Neural cell (in vitro differentiated cells): Measurements from ENCODE around the gene TAOK2. TPM values are rescaled to one million over a fixed set of nuclear protein-coding genes. Genes with fewer than 3 reads are reported as not detected.

ENCODE experiments used
- H2AFZ ChIP-seq: fragments of 200-600, 300-800 bp; sonication (generic), shearing (Covaris generic); 2 replicates; pipeline ENCODE4 v1.6.0; 2014; ENCODE audit warnings: low read depth, mild to moderate bottlenecking, antibody characterized with exemption, low read length, moderate library complexity
- H3F3A ChIP-seq: fragments of 200-600 bp; shearing (Covaris generic); 2 replicates; pipeline ENCODE4 v1.6.1; 2016; ENCODE audit warnings: mild to moderate bottlenecking, moderate library complexity, mixed read lengths, antibody characterized with exemption, low read length; ENCODE audit not compliant: insufficient read depth, poor library complexity, severe bottlenecking
- H3K27ac ChIP-seq: fragments of 200-600, 300-800 bp; sonication (generic), shearing (Covaris generic); 2 replicates; pipeline ENCODE4 v1.5.1; 2014; ENCODE audit warnings: mild to moderate bottlenecking, low read length, moderate library complexity
- H3K27me3 ChIP-seq: fragments of 300-800, 200-600 bp; sonication (generic), shearing (Covaris generic); 2 replicates; pipeline ENCODE4 v1.6.0; 2014; ENCODE audit warnings: mild to moderate bottlenecking, low read depth, low read length, moderate library complexity; ENCODE audit not compliant: insufficient read depth
- H3K36me3 ChIP-seq: fragments of 300-800, 200-600 bp; sonication (generic), shearing (Covaris generic); 2 replicates; pipeline ENCODE4 v1.5.1; 2014; ENCODE audit warnings: mild to moderate bottlenecking, antibody characterized with exemption, low read length, moderate library complexity; ENCODE audit not compliant: insufficient read depth
- H3K4me2 ChIP-seq: fragments of 300-800, 200-600 bp; sonication (generic), shearing (Covaris generic); 2 replicates; pipeline ENCODE4 v1.6.0; 2014; ENCODE audit warnings: mild to moderate bottlenecking, low read length
- H3K4me3 ChIP-seq: fragments of 300-800, 200-600 bp; sonication (generic), shearing (Covaris generic); 2 replicates; pipeline ENCODE4 v1.5.1; 2014; ENCODE audit warnings: mild to moderate bottlenecking, low read length, moderate library complexity
- H3K79me2 ChIP-seq: fragments of 200-600 bp; shearing (Covaris generic); replicated peaks from 2 replicates; pipeline ENCODE4 v1.6.0; 2014; ENCODE audit warnings: mild to moderate bottlenecking, low read length, moderate library complexity; ENCODE audit not compliant: insufficient read depth
- H3K9ac ChIP-seq: fragments of 300-800, 200-600 bp; sonication (generic), shearing (Covaris generic); 2 replicates; pipeline ENCODE4 v1.6.1; 2016; ENCODE audit warnings: mild to moderate bottlenecking, low read length, mixed read lengths
- H3K9me2 ChIP-seq: fragments of 200-600 bp; shearing (Covaris generic); 2 replicates; pipeline ENCODE4 v1.6.1; 2016; ENCODE audit warnings: mild to moderate bottlenecking, low read length, mixed read lengths; ENCODE audit not compliant: insufficient read depth
- H3K9me3 ChIP-seq: fragments of 200-600, 300-800 bp; sonication (generic), shearing (Covaris generic); 2 replicates; pipeline ENCODE4 v1.6.1; 2016; ENCODE audit warnings: mild to moderate bottlenecking, mixed run types, low read length, moderate library complexity, mixed read lengths
- H4K20me1 ChIP-seq: fragments of 200-600 bp; shearing (Covaris generic); 2 replicates; pipeline ENCODE4 v1.6.1; 2016; ENCODE audit warnings: mild to moderate bottlenecking, mixed run types; ENCODE audit not compliant: insufficient read depth
- EP300 ChIP-seq: fragments of 450-650 bp; conservative IDR thresholded peaks from 2 replicates; pipeline ENCODE4 v1.6.1; 2014; ENCODE audit warnings: antibody characterized with exemption, mild to moderate bottlenecking, moderate library complexity; ENCODE audit not compliant: poor library complexity, severe bottlenecking
- EZH2 ChIP-seq: fragments of 200-600, 300-800 bp; shearing (Covaris generic), sonication (generic); IDR thresholded peaks from 2 replicates; pipeline ENCODE4 v1.6.1; 2014; ENCODE audit warnings: antibody characterized with exemption, low read length, borderline replicate concordance, mild to moderate bottlenecking; ENCODE audit not compliant: insufficient read depth, poor library complexity, severe bottlenecking
- MXI1 ChIP-seq: fragments of 450-650 bp; conservative IDR thresholded peaks from 2 replicates; pipeline ENCODE4 v1.6.1; 2014; ENCODE audit warnings: antibody characterized with exemption, mild to moderate bottlenecking; ENCODE audit not compliant: poor library complexity, severe bottlenecking
- POLR2AphosphoS5 ChIP-seq: IDR thresholded peaks from 2 replicates; pipeline ENCODE4 v1.6.1; 2012
- RAD21 ChIP-seq: fragments of 450-650 bp; conservative IDR thresholded peaks from 2 replicates; pipeline ENCODE4 v1.6.1; 2014; ENCODE audit warnings: antibody characterized with exemption, mild to moderate bottlenecking, moderate library complexity
- REST ChIP-seq: IDR thresholded peaks from 2 replicates; pipeline ENCODE4 v1.6.1; 2012; ENCODE audit warnings: borderline replicate concordance
- SMC3 ChIP-seq: fragments of 450-650 bp; conservative IDR thresholded peaks from 2 replicates; pipeline ENCODE4 v1.6.1; 2014; ENCODE audit warnings: antibody characterized with exemption, mild to moderate bottlenecking, moderate library complexity; ENCODE audit not compliant: poor library complexity
- TAF1 ChIP-seq: IDR thresholded peaks from 2 replicates; pipeline ENCODE4 v1.6.1; 2012; ENCODE audit warnings: low read depth
- polyA plus RNA-seq: library from polyadenylated mRNA; depleted of rRNA; stranded (reverse); fragments of >200 nt; gene quantifications from 2 replicates; pipeline ENCODE4 v1.2.3, GENCODE V29; 2014
- TF ChIP-seq, protein P1 (sequence below): fragments of 450-650 bp; IDR thresholded peaks from 2 replicates; pipeline ENCODE4 v1.5.1; 2014; ENCODE audit warnings: antibody characterized with exemption, mild to moderate bottlenecking, moderate library complexity; ENCODE audit not compliant: poor library complexity, severe bottlenecking

Gene TAOK2
- polyA plus RNA-seq, 1 donor from 2014 or later: 62.7 TPM

- Histone ChIP-seq H3K9me3 (no peaks in the 10 kb centered on the region), H3F3A (no peaks in the 10 kb centered on the region), H3K4me3 (peak within 1 kb of the TSS; percentile 88), H3K27ac (peak within 1 kb of the TSS; percentile 53), H3K9me2 (no peaks in the 10 kb centered on the region), H3K4me2 (peak within 1 kb of the TSS; percentile 84), H3K36me3 (no peaks in the 10 kb centered on the region), H3K79me2 (no peaks in the 10 kb centered on the region), H3K9ac (peak within 1 kb of the TSS; percentile 82), H2AFZ (peak within 1 kb of the TSS; percentile 88), H4K20me1 (no peaks in the 10 kb centered on the region), H3K27me3 (no peaks in the 10 kb centered on the region)
- TF ChIP-seq SMC3: peak; percentile 56
- TF ChIP-seq, protein P1, sequence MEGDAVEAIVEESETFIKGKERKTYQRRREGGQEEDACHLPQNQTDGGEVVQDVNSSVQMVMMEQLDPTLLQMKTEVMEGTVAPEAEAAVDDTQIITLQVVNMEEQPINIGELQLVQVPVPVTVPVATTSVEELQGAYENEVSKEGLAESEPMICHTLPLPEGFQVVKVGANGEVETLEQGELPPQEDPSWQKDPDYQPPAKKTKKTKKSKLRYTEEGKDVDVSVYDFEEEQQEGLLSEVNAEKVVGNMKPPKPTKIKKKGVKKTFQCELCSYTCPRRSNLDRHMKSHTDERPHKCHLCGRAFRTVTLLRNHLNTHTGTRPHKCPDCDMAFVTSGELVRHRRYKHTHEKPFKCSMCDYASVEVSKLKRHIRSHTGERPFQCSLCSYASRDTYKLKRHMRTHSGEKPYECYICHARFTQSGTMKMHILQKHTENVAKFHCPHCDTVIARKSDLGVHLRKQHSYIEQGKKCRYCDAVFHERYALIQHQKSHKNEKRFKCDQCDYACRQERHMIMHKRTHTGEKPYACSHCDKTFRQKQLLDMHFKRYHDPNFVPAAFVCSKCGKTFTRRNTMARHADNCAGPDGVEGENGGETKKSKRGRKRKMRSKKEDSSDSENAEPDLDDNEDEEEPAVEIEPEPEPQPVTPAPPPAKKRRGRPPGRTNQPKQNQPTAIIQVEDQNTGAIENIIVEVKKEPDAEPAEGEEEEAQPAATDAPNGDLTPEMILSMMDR: peak; percentile 76
- no peak for TF ChIP-seq REST
- TF ChIP-seq EZH2: no peak
- no peak for TF ChIP-seq TAF1
- TF ChIP-seq EP300: peak; percentile 14
- peak; percentile 54 for TF ChIP-seq RAD21
- TF ChIP-seq MXI1: peak; percentile 63
- peak; percentile 84 for TF ChIP-seq POLR2AphosphoS5
These were observed 12.0 kb upstream of the TAOK2 start, which contains the start of gene TMEM219 for GRCh38 chr16:29961479-29962343. TMEM219 (plus strand) TSS chr16:29962079; CDS start chr16:29963144, 1,065 bp downstream.

GRCh38 chr16:29962344-29962994, 11.2 kb upstream of the TAOK2 start:
- H3K27me3 ChIP-seq: no peaks in the 10 kb centered on the region
- H3K79me2 ChIP-seq: no peaks in the 10 kb centered on the region
- peak overlapping the region; percentile 53 for H3K27ac ChIP-seq
- no peaks in the 10 kb centered on the region for H3K9me3 ChIP-seq
- TF ChIP-seq EZH2 (no peak), RAD21 (no peak), EP300 (no peak), POLR2AphosphoS5 (no peak), REST (no peak), TAF1 (no peak), SMC3 (no peak), MXI1 (no peak)
- TF ChIP-seq, protein P1: no peak
- H3K4me3 ChIP-seq: peak overlapping the region; percentile 88
- H2AFZ ChIP-seq: peak overlapping the region; percentile 69
- H3K4me2 ChIP-seq: peak overlapping the region; percentile 84
- no peaks in the 10 kb centered on the region for H3K9me2 ChIP-seq
- H3F3A ChIP-seq: no peaks in the 10 kb centered on the region
- H4K20me1 ChIP-seq: no peaks in the 10 kb centered on the region
- peak overlapping the region; percentile 82 for H3K9ac ChIP-seq
- H3K36me3 ChIP-seq: no peaks in the 10 kb centered on the region
